ENCODE results near the gene DDAH1. TPM values are rescaled to one million over a fixed set of nuclear protein-coding genes. Genes with fewer than 3 reads are reported as not detected.

The DDAH1 gene
- total RNA-seq, 1 donor = 0.21 TPM

DNA sequence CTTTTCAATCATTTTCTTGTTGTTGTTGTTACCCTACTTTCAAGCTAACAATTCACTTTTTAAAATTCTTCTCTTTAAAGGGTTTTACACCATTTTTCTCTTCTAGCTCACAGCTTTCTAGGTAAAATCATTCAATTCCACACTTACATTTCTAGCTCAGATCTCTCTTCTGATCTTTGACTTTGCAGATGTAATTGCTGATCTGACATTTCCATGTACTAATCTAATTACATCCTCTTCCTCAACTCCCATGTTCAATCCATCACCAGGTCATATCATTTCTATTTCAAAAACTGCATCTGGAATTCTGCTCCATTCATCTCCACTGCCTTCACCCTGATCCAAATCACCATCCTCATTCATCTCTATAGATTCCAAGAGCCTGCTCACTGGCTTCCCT lies 191.6 kb downstream of the DDAH1 start:
- no peak overlapping the region for H3K4me3 ChIP-seq (ENCODE audit: low read length)
- H3K9me3 ChIP-seq (ENCODE audit: low read depth, low read length) = no peaks in the 10 kb centered on the region
- H3K4me1 ChIP-seq (ENCODE audit: insufficient read depth, low read length) = peaks cover 36% of the 10 kb centered on the region
- H3K27me3 ChIP-seq (ENCODE audit: insufficient read depth, low read length) = no peaks in the 10 kb centered on the region

DNA sequence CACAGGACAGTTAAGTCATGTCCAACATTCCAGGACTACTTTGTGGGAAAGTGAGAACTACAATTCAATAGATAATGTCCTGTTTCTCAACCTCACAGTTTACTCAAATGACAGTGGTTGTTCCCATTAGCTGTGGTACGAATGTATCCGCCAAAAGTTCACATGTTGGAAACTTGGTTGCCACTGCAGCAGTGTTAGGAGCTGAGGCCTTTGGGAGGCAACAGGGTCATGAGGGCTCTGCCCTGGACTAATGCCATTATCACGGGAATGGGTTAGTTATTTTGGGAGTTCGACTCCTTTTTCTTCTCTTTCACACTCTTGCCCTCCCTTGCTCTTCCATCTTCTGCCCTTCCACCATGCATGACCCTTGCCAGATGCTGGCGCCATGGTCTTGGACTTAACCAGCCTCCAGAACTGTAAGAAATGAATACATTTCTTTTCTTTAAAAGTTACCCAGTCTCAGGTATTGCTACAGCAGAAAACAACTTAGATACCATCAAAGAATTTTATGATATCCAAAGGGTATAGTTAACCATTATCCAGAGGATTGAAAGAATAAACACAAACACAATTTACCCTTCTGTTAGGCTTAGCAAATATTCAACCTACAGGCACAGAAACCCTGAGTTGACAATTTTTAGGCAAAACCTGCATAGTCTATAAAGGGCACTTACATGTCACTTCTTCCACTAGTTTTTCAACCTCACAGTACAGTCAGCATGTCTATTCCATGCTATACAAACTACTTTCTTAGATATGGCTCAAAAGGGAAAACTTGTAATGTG lies 196.0 kb downstream of the DDAH1 start:
- no peak overlapping the region for H3K4me3 ChIP-seq (ENCODE audit: low read length)
- H3K9me3 ChIP-seq (ENCODE audit: low read depth, low read length) = no peaks in the 10 kb centered on the region
- no peaks in the 10 kb centered on the region for H3K27me3 ChIP-seq (ENCODE audit: insufficient read depth, low read length)
- peaks cover 6% of the 10 kb centered on the region for H3K4me1 ChIP-seq (ENCODE audit: insufficient read depth, low read length)

Other genes with a start within 250 kb of the DDAH1 start
- gene C1orf52, start 205.5 kb downstream of the DDAH1 start, total RNA-seq = 32.4 TPM
- 66.5 TPM for gene BCL10, start 188.5 kb downstream of the DDAH1 start, total RNA-seq
- gene CCN1, start 115.6 kb upstream of the DDAH1 start, total RNA-seq = not detected
- gene ZNHIT6, start 243.3 kb upstream of the DDAH1 start, total RNA-seq = 8.6 TPM

Measured in mononuclear cell (primary cell).